ENCODE results near the gene BTF3. TPM values are rescaled to one million over a fixed set of nuclear protein-coding genes. Genes with fewer than 3 reads are reported as not detected.

BTF3 gene
- total RNA-seq, 3 donors from 2014 or later (not counting 1 experiment from before 2014, with no cell fraction given) = 364 to 423 (median 391) TPM

GRCh38 chr5:73552642-73553041 lies 54.4 kb downstream of the BTF3 start:
- no peak for ATAC-seq
- Histone ChIP-seq H3K27ac (ENCODE audit: low read length) (no peak overlapping the region), H3K36me3 (ENCODE audit: control insufficient read depth, insufficient read depth, low read length) (peaks cover 45% of the 10 kb centered on the region), H3K4me3 (ENCODE audit: low read length) (no peak overlapping the region), H3K4me1 (ENCODE audit: control insufficient read depth, insufficient read depth, low read length) (no peaks in the 10 kb centered on the region), H3K9me3 (ENCODE audit: control insufficient read depth, insufficient read depth, low read length) (no peaks in the 10 kb centered on the region), H3K27me3 (ENCODE audit: control insufficient read depth, insufficient read depth, low read length) (no peaks in the 10 kb centered on the region)
- H3K4me3 Mint-ChIP-seq = no peak overlapping the region
- intact Hi-C loops (cut with micrococcal nuclease) = no loop called here
- no peak overlapping the region for H3K27ac Mint-ChIP-seq
- peaks cover 10% of the 10 kb centered on the region for H3K36me3 Mint-ChIP-seq
- H3K4me1 Mint-ChIP-seq = no peaks in the 10 kb centered on the region
- DNase-seq = no peak
- TF ChIP-seq, protein P1, sequence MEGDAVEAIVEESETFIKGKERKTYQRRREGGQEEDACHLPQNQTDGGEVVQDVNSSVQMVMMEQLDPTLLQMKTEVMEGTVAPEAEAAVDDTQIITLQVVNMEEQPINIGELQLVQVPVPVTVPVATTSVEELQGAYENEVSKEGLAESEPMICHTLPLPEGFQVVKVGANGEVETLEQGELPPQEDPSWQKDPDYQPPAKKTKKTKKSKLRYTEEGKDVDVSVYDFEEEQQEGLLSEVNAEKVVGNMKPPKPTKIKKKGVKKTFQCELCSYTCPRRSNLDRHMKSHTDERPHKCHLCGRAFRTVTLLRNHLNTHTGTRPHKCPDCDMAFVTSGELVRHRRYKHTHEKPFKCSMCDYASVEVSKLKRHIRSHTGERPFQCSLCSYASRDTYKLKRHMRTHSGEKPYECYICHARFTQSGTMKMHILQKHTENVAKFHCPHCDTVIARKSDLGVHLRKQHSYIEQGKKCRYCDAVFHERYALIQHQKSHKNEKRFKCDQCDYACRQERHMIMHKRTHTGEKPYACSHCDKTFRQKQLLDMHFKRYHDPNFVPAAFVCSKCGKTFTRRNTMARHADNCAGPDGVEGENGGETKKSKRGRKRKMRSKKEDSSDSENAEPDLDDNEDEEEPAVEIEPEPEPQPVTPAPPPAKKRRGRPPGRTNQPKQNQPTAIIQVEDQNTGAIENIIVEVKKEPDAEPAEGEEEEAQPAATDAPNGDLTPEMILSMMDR (IDR thresholded peaks at IDR 0.05) = no peak
- H3K27me3 Mint-ChIP-seq (ENCODE audit: low read depth in 2 of 2) = no peaks in the 10 kb centered on the region
- no peaks in the 10 kb centered on the region for H3K9me3 Mint-ChIP-seq

Other genes starting within 250 kb of the BTF3 start
- under 1 TPM; 0.31 to 0.63 (median 0.41) TPM for gene FOXD1, start 49.7 kb upstream of the BTF3 start, total RNA-seq
- 10 to 100 TPM; 37.4 to 44.4 (median 41.9) TPM for gene ANKRA2, start 67.2 kb downstream of the BTF3 start, total RNA-seq
- 10 to 100 TPM; 33.0 to 46.5 (median 40.9) TPM for gene UTP15, start 67.3 kb downstream of the BTF3 start, total RNA-seq
- 1 to 10 TPM; 2.3 to 7.1 (median 5.8) TPM for gene ARHGEF28, start 127.8 kb downstream of the BTF3 start, total RNA-seq

Measured in natural killer cell (primary cell).